Mesangial cell (primary cell): ENCODE data around the gene FGD4. TPM values are rescaled to one million over a fixed set of nuclear protein-coding genes. Genes with fewer than 3 reads are reported as not detected.

Source experiments
- total RNA-seq: library from RNA; depleted of rRNA; stranded (reverse); fragments of >200 nt; gene quantifications from 2 replicates; pipeline ENCODE4 v1.2.3, GENCODE V29; 2015

Gene FGD4
- 14.5 TPM in 2 replicates for total RNA-seq

GRCh38 chr12:32399370-32400113 is at the start of gene FGD4:
Gene FGD4, plus strand, starts transcription at chr12:32399558.

GRCh38 chr12:32679091-32679919 is 279.9 kb downstream of the FGD4 start, which contains the start of gene DNM1L:
Gene DNM1L, plus strand, starts transcription at chr12:32679301. Its CDS starts 63 bp downstream, at chr12:32679364.

